ENCODE data around the gene TMEM243. TPM values are rescaled to one million over a fixed set of nuclear protein-coding genes. Genes with fewer than 3 reads are reported as not detected.
"Not testable (repeated sequence)": the region's sequence is repeated elsewhere in the genome, so short reads cannot be mapped to it uniquely, and the experiment has no call there.

Gene TMEM243
- total RNA-seq, 1 experiment from 2014 or later, result 15.4 TPM

GRCh38 chr7:87206361-87206760 is 13.2 kb downstream of the TMEM243 start:
- in situ Hi-C loops (cut with HindIII; ENCODE audit: low pct_unique_long_range_greater_than_20kb, low sequenced_read_pairs), result no loop called here
- no peak for DNase-seq (ENCODE audit: low read depth, low spot score)

GRCh38 chr7:87205701-87206100 is 13.8 kb downstream of the TMEM243 start:
- in situ Hi-C loops (cut with HindIII; ENCODE audit: low pct_unique_long_range_greater_than_20kb, low sequenced_read_pairs); POLR2A ChIA-PET; H3K4me3 ChIP-seq (ENCODE audit: low read depth in 2 of 2, low read length in 2 of 2); DNase-seq (ENCODE audit: low read depth, low spot score); BruUV-seq (replicated peaks); H3K27me3 ChIP-seq (ENCODE audit: control insufficient read depth, insufficient read depth, low read length); H3K4me1 ChIP-seq (ENCODE audit: control insufficient read depth, insufficient read depth, low read length); CTCF ChIA-PET; H3K9me3 ChIP-seq (ENCODE audit: control insufficient read depth, insufficient read depth, low read depth, low read length); H3K27ac ChIP-seq (ENCODE audit: low read length); ATAC-seq; H3K36me3 ChIP-seq (ENCODE audit: control insufficient read depth, insufficient read depth, low read length); intact Hi-C loops (cut with micrococcal nuclease; ENCODE audit: unreplicated experiment): not testable (repeated sequence)

More at GRCh38 chr7:87206361-87206760, 13.2 kb downstream of the TMEM243 start:
- Histone ChIP-seq H3K9me3 (ENCODE audit: control insufficient read depth, insufficient read depth, low read depth, low read length) (peaks cover 10% of the 10 kb centered on the region; the same call in 1 of the 2 replicates), H3K36me3 (ENCODE audit: control insufficient read depth, insufficient read depth, low read length) (no peaks in the 10 kb centered on the region), H3K4me1 (ENCODE audit: control insufficient read depth, insufficient read depth, low read length) (no peaks in the 10 kb centered on the region), H3K4me3 (ENCODE audit: low read depth in 2 of 2, low read length in 2 of 2) (no peak overlapping the region), H3K27me3 (ENCODE audit: control insufficient read depth, insufficient read depth, low read length) (no peaks in the 10 kb centered on the region), H3K27ac (ENCODE audit: low read length) (no peak overlapping the region)
- TF ChIP-seq TCF7L2 (IDR thresholded peaks at IDR 0.05; ENCODE audit: low read depth, low read length), result no peak
- TF ChIP-seq, protein P1, sequence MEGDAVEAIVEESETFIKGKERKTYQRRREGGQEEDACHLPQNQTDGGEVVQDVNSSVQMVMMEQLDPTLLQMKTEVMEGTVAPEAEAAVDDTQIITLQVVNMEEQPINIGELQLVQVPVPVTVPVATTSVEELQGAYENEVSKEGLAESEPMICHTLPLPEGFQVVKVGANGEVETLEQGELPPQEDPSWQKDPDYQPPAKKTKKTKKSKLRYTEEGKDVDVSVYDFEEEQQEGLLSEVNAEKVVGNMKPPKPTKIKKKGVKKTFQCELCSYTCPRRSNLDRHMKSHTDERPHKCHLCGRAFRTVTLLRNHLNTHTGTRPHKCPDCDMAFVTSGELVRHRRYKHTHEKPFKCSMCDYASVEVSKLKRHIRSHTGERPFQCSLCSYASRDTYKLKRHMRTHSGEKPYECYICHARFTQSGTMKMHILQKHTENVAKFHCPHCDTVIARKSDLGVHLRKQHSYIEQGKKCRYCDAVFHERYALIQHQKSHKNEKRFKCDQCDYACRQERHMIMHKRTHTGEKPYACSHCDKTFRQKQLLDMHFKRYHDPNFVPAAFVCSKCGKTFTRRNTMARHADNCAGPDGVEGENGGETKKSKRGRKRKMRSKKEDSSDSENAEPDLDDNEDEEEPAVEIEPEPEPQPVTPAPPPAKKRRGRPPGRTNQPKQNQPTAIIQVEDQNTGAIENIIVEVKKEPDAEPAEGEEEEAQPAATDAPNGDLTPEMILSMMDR (IDR thresholded peaks at IDR 0.05), result no peak
- no peak for TF ChIP-seq SIN3A (IDR thresholded peaks at IDR 0.05; ENCODE audit: borderline replicate concordance, insufficient read depth, low read depth, low read length)
- TF ChIP-seq, protein P2, sequence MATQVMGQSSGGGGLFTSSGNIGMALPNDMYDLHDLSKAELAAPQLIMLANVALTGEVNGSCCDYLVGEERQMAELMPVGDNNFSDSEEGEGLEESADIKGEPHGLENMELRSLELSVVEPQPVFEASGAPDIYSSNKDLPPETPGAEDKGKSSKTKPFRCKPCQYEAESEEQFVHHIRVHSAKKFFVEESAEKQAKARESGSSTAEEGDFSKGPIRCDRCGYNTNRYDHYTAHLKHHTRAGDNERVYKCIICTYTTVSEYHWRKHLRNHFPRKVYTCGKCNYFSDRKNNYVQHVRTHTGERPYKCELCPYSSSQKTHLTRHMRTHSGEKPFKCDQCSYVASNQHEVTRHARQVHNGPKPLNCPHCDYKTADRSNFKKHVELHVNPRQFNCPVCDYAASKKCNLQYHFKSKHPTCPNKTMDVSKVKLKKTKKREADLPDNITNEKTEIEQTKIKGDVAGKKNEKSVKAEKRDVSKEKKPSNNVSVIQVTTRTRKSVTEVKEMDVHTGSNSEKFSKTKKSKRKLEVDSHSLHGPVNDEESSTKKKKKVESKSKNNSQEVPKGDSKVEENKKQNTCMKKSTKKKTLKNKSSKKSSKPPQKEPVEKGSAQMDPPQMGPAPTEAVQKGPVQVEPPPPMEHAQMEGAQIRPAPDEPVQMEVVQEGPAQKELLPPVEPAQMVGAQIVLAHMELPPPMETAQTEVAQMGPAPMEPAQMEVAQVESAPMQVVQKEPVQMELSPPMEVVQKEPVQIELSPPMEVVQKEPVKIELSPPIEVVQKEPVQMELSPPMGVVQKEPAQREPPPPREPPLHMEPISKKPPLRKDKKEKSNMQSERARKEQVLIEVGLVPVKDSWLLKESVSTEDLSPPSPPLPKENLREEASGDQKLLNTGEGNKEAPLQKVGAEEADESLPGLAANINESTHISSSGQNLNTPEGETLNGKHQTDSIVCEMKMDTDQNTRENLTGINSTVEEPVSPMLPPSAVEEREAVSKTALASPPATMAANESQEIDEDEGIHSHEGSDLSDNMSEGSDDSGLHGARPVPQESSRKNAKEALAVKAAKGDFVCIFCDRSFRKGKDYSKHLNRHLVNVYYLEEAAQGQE (IDR thresholded peaks at IDR 0.05; ENCODE audit: insufficient read depth in 1 of 2, low read depth in 2 of 2, low read length in 1 of 2), result no peak
- no peak for TF ChIP-seq POLR2AphosphoS5 (IDR thresholded peaks at IDR 0.05; ENCODE audit: low read depth, low read length)
- peak; percentile 62; the same call in 1 of the 2 replicates for ATAC-seq
- CTCF ChIA-PET, result no interaction called here
- intact Hi-C loops (cut with micrococcal nuclease; ENCODE audit: unreplicated experiment), result no loop called here
- POLR2A ChIA-PET, result no interaction called here
- BruUV-seq (replicated peaks), result no TSS peak

- no peak for TF ChIP-seq SIN3A (IDR thresholded peaks at IDR 0.05; ENCODE audit: borderline replicate concordance, insufficient read depth, low read depth, low read length)
- no peak for TF ChIP-seq TCF7L2 (IDR thresholded peaks at IDR 0.05; ENCODE audit: low read depth, low read length)
- TF ChIP-seq, protein P2 (IDR thresholded peaks at IDR 0.05; ENCODE audit: insufficient read depth in 1 of 2, low read depth in 2 of 2, low read length in 1 of 2), result no peak
- TF ChIP-seq, protein P1 (IDR thresholded peaks at IDR 0.05), result no peak
- TF ChIP-seq POLR2AphosphoS5 (IDR thresholded peaks at IDR 0.05; ENCODE audit: low read depth, low read length), result no peak
- ChIA-PET CTCF (no interaction called here), POLR2A (no interaction called here)
- H3K27ac ChIP-seq (ENCODE audit: low read length), result no peak overlapping the region
- DNase-seq (ENCODE audit: low read depth, low spot score), result no peak
- no peaks in the 10 kb centered on the region for H3K27me3 ChIP-seq (ENCODE audit: control insufficient read depth, insufficient read depth, low read length)
- BruUV-seq (replicated peaks), result no TSS peak
- H3K4me3 ChIP-seq (ENCODE audit: low read depth in 2 of 2, low read length in 2 of 2), result no peak overlapping the region
- H3K9me3 ChIP-seq (ENCODE audit: control insufficient read depth, insufficient read depth, low read depth, low read length), result peaks cover 10% of the 10 kb centered on the region; the same call in 1 of the 2 replicates
- in situ Hi-C loops (cut with HindIII; ENCODE audit: low pct_unique_long_range_greater_than_20kb, low sequenced_read_pairs), result no loop called here
- intact Hi-C loops (cut with micrococcal nuclease; ENCODE audit: unreplicated experiment), result no loop called here
- no peaks in the 10 kb centered on the region for H3K4me1 ChIP-seq (ENCODE audit: control insufficient read depth, insufficient read depth, low read length)
- H3K36me3 ChIP-seq (ENCODE audit: control insufficient read depth, insufficient read depth, low read length), result no peaks in the 10 kb centered on the region; the same call in 1 of the 2 replicates
- ATAC-seq, result no peak
Observed at GRCh38 chr7:87204933-87205332, 14.6 kb downstream of the TMEM243 start.

DNA sequence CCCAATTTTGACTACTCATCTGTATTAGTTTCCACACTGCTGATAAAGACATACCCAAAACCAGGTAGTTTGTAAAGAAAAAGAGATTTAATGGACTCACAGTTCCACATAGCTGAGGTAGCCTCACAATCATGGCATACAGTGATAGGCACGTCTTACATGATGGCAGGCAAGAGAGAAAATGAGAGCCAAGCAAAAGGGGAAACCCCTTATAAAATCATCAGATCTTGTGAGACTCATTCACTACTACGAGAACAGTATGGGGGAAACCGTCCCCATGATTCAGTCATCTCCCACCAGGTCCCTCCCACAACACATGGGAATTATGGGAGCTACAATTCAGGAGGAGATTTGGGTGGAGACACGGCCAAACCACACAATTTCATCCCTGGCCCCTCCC is 15.6 kb downstream of the TMEM243 start:
- DNase-seq (ENCODE audit: low read depth, low spot score); CTCF ChIA-PET; H3K27me3 ChIP-seq (ENCODE audit: control insufficient read depth, insufficient read depth, low read length); BruUV-seq (replicated peaks); ATAC-seq; in situ Hi-C loops (cut with HindIII; ENCODE audit: low pct_unique_long_range_greater_than_20kb, low sequenced_read_pairs); H3K27ac ChIP-seq (ENCODE audit: low read length); H3K9me3 ChIP-seq (ENCODE audit: control insufficient read depth, insufficient read depth, low read depth, low read length); POLR2A ChIA-PET; H3K36me3 ChIP-seq (ENCODE audit: control insufficient read depth, insufficient read depth, low read length); H3K4me3 ChIP-seq (ENCODE audit: low read depth in 2 of 2, low read length in 2 of 2); H3K4me1 ChIP-seq (ENCODE audit: control insufficient read depth, insufficient read depth, low read length); intact Hi-C loops (cut with micrococcal nuclease; ENCODE audit: unreplicated experiment): not testable (repeated sequence)
